ENCODE results near the gene ATP13A4. TPM values are rescaled to one million over a fixed set of nuclear protein-coding genes. Genes with fewer than 3 reads are reported as not detected.

Gene ATP13A4
- polyA plus RNA-seq, 3 donors, result 0.08 to 0.21 (median 0.19) TPM

DNA sequence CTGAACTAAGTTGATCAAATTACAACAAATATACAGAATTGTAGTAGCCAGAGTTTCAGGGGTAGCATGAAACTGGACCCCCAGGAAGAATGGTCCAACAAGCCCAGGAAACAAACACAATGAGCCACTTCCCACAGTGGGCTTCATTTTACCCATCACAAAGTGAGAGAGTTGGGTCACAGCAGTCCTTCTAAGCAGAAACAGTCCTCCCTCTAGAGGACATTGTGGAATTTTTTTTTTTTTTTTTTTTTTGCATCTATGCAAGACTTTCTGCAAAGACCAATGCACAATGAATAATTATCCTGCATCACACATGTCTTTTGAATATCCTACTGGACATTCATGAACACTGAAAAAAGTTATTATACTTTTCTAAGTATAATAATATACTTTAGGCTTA, 102.4 kb downstream of the ATP13A4 start:
- Mint-ChIP-seq H3K27ac (no peak overlapping the region), H3K36me3 (no peaks in the 10 kb centered on the region), H3K27me3 (ENCODE audit: low read depth in 3 of 3) (peaks cover 1 to 2% (median 2%) of the 10 kb centered on the region in 3 donors), H3K4me3 (no peak overlapping the region), H3K9me3 (peaks cover 0 to 3% (median 0%) of the 10 kb centered on the region in 7 donors), H3K4me1 (peaks cover 11% of the 10 kb centered on the region)
- H4K20me1 ChIP-seq (ENCODE audit: insufficient read depth, low read length), result no peaks in the 10 kb centered on the region
- no peak overlapping the region for H3K27ac ChIP-seq (ENCODE audit: low read depth in 1 of 2, low read length in 2 of 2)
- no peaks in the 10 kb centered on the region for H3K36me3 ChIP-seq (replicated peaks in 1 of 2; ENCODE audit: control insufficient read depth in 1 of 2, insufficient read depth in 2 of 2, low read length in 2 of 2)
- H3K79me2 ChIP-seq (ENCODE audit: insufficient read depth, low read length), result no peaks in the 10 kb centered on the region
- H3K9me3 ChIP-seq (replicated peaks in 1 of 2; ENCODE audit: control insufficient read depth in 1 of 2, insufficient read depth in 1 of 2, low read length in 2 of 2), result no peaks in the 10 kb centered on the region
- no peak for DNase-seq
- intact Hi-C loops (cut with micrococcal nuclease), result no loop called here
- TF ChIP-seq, protein P1, sequence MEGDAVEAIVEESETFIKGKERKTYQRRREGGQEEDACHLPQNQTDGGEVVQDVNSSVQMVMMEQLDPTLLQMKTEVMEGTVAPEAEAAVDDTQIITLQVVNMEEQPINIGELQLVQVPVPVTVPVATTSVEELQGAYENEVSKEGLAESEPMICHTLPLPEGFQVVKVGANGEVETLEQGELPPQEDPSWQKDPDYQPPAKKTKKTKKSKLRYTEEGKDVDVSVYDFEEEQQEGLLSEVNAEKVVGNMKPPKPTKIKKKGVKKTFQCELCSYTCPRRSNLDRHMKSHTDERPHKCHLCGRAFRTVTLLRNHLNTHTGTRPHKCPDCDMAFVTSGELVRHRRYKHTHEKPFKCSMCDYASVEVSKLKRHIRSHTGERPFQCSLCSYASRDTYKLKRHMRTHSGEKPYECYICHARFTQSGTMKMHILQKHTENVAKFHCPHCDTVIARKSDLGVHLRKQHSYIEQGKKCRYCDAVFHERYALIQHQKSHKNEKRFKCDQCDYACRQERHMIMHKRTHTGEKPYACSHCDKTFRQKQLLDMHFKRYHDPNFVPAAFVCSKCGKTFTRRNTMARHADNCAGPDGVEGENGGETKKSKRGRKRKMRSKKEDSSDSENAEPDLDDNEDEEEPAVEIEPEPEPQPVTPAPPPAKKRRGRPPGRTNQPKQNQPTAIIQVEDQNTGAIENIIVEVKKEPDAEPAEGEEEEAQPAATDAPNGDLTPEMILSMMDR (IDR thresholded peaks at IDR 0.05), result no peak
- H3K4me3 ChIP-seq (replicated peaks in 1 of 3; ENCODE audit: low read depth in 2 of 3, low read length in 3 of 3), result no peak overlapping the region
- no peak overlapping the region for H3K4me2 ChIP-seq (replicated peaks; ENCODE audit: extremely low read depth, low read length, poor library complexity, severe bottlenecking)
- no peaks in the 10 kb centered on the region for H3K27me3 ChIP-seq (ENCODE audit: control insufficient read depth in 2 of 2, insufficient read depth in 2 of 2, low read length in 2 of 2)
- peaks cover 4 to 6% of the 10 kb centered on the region in 2 donors for H3K4me1 ChIP-seq (ENCODE audit: control insufficient read depth in 1 of 2, insufficient read depth in 2 of 2, low read length in 2 of 2)
- H2AFZ ChIP-seq (ENCODE audit: insufficient read depth, low read depth, low read length, poor library complexity, severe bottlenecking), result no peak overlapping the region
- H3K9ac ChIP-seq (ENCODE audit: insufficient read depth, low read length, poor library complexity, severe bottlenecking), result no peak overlapping the region

DNA sequence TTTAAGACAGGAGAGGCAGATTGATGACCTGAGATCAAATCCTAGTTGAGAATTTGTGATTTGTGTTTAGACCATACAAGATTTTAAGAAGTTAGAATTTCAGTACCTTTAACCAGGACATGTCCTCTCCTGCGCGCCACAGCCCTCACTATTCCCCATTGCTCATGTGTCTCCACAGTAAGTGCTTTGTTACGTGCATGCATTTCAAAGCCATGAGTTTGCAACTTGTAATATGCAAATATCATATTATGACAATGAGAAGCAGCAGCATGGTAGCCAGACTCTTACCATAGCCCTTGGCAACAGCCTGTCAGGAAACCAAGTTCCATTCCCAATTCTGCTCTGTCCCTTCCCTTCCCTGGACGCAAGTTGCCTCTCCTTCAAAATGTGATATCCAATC, 102.8 kb downstream of the ATP13A4 start:
- no peaks in the 10 kb centered on the region for H3K36me3 ChIP-seq (replicated peaks in 1 of 2; ENCODE audit: control insufficient read depth in 1 of 2, insufficient read depth in 2 of 2, low read length in 2 of 2)
- no peak overlapping the region for H3K27ac Mint-ChIP-seq
- H3K27me3 ChIP-seq (ENCODE audit: control insufficient read depth in 2 of 2, insufficient read depth in 2 of 2, low read length in 2 of 2), result no peaks in the 10 kb centered on the region

More for the DNA sequence above, 102.8 kb downstream of the ATP13A4 start:
- peaks cover 15% of the 10 kb centered on the region for H3K4me1 Mint-ChIP-seq
- Histone ChIP-seq H3K27ac (ENCODE audit: low read depth in 1 of 2, low read length in 2 of 2) (no peak overlapping the region), H3K9me3 (replicated peaks in 1 of 2; ENCODE audit: control insufficient read depth in 1 of 2, insufficient read depth in 1 of 2, low read length in 2 of 2) (no peaks in the 10 kb centered on the region), H3K4me1 (ENCODE audit: control insufficient read depth in 1 of 2, insufficient read depth in 2 of 2, low read length in 2 of 2) (peaks cover 8 to 10% of the 10 kb centered on the region in 2 donors), H3K4me2 (replicated peaks; ENCODE audit: extremely low read depth, low read length, poor library complexity, severe bottlenecking) (no peak overlapping the region), H3K9ac (ENCODE audit: insufficient read depth, low read length, poor library complexity, severe bottlenecking) (no peak overlapping the region), H3K79me2 (ENCODE audit: insufficient read depth, low read length) (no peaks in the 10 kb centered on the region), H4K20me1 (ENCODE audit: insufficient read depth, low read length) (no peaks in the 10 kb centered on the region), H3K4me3 (replicated peaks in 1 of 3; ENCODE audit: low read depth in 2 of 3, low read length in 3 of 3) (no peak overlapping the region), H2AFZ (ENCODE audit: insufficient read depth, low read depth, low read length, poor library complexity, severe bottlenecking) (no peak overlapping the region)
- H3K9me3 Mint-ChIP-seq, result peaks cover 0 to 3% (median 0%) of the 10 kb centered on the region in 7 donors
- H3K27me3 Mint-ChIP-seq (ENCODE audit: low read depth in 3 of 3), result peaks cover 1 to 2% (median 2%) of the 10 kb centered on the region in 3 donors
- 94% methylated on average over 3 of the region's 4 CpGs for WGBS (ENCODE audit: insufficient coverage)
- TF ChIP-seq, protein P1 (IDR thresholded peaks at IDR 0.05), result no peak
- DNase-seq, result no peak
- no peak overlapping the region for H3K4me3 Mint-ChIP-seq
- no peaks in the 10 kb centered on the region for H3K36me3 Mint-ChIP-seq
- intact Hi-C loops (cut with micrococcal nuclease), result no loop called here

All from CD14-positive monocyte (primary cell).